Panc1 (cell line): Measurements from ENCODE around the gene KCNJ9.

Source experiments
- CTCF ChIP-seq: fragments of 450-650 bp; IDR thresholded peaks from 2 replicates; pipeline ENCODE4 v1.5.1; 2017; ENCODE audit warnings: mild to moderate bottlenecking
- POLR2AphosphoS5 ChIP-seq: IDR thresholded peaks from 2 replicates; pipeline ENCODE4 v1.6.1; 2012; ENCODE audit warnings: mild to moderate bottlenecking, low read depth, low read length, moderate library complexity
- REST ChIP-seq, 2 experiments: IDR thresholded peaks; 2 replicates each; pipeline ENCODE4 v1.6.1; 2011 to 2012; ENCODE audit warnings: low read depth in 2 of 2, control low read depth in 1 of 2, low read length in 1 of 2, mild to moderate bottlenecking in 1 of 2, moderate library complexity in 1 of 2; ENCODE audit not compliant: insufficient read depth in 1 of 2
- SIN3A ChIP-seq: IDR thresholded peaks from 2 replicates; pipeline ENCODE4 v1.6.1; 2012; ENCODE audit warnings: low read depth, mild to moderate bottlenecking, low read length, moderate library complexity, borderline replicate concordance; ENCODE audit not compliant: insufficient read depth

- no peak for TF ChIP-seq POLR2AphosphoS5
- TF ChIP-seq CTCF, result no peak
- no peak for TF ChIP-seq SIN3A
- no peak for TF ChIP-seq REST (IDR thresholded peaks at IDR 0.05; ENCODE audit: insufficient read depth in 1 of 2, low read depth in 2 of 2, low read length in 1 of 2)
These were observed 3.5 kb downstream of the KCNJ9 start for GRCh38 chr1:160084771-160085321.
